GM19193 (cell line): ENCODE measurements around the gene TBC1D8.

Source experiments
- POLR2A ChIP-seq: IDR thresholded peaks from 4 replicates; pipeline ENCODE4 v1.6.1; 2011; ENCODE audit not compliant: insufficient read depth, insufficient read length; ENCODE audit errors: extremely low read depth

Gene TBC1D8

DNA sequence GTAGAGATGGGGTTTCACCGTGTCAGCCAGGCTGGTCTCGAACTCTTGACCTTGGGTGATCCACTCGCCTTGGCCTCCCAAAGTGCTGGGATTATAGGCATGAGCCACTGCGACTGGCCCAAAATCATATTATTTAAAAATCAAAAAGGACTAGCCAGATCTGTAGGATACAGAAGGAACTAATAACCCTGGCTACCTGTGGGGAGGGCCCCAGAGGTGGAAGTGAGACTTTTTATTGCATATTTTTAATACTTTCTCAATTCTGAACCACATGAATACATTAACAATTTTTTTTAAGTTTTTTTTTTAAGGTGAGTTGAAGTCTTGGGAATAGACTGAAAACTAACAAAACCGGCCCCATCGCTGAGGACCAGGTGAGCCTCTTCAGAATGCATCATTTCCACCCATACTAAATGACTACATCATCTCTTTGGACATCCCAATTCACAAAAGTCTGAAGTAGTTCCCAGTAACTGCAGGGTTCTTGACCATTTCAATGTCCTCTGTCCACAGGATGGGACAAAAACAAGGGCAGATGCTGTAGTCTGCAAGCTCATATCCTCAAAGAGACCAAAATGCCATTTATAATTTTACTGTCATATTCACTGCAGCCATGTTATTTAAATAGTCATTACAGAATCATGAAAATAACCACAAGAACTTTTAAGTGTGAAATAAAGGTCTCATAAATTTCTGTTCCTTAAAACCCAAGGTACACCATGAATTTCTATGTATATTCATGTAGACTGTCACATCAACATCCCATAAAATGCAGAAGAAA lies 127.7 kb downstream of the TBC1D8 start:
- no peak for TF ChIP-seq POLR2A

DNA sequence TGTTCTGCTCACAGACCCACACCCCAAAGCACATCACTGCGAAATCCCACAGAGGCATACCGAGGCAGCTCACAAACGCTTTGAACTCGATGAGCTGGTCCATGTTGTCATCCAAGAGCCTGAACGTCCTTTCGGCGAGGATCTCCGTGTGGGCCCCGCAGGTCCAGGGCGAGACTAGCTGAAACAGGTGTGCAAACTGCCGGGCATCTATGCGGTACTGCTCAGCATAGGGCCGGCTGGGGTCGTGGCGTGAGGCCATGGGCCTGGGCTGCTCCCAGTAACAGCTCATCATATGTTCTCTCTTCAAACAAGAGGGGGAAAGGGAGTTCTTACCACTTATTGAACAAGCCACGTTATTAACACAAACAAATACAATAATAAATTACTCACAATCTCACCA lies 129.0 kb downstream of the TBC1D8 start:
- no peak for TF ChIP-seq POLR2A

DNA sequence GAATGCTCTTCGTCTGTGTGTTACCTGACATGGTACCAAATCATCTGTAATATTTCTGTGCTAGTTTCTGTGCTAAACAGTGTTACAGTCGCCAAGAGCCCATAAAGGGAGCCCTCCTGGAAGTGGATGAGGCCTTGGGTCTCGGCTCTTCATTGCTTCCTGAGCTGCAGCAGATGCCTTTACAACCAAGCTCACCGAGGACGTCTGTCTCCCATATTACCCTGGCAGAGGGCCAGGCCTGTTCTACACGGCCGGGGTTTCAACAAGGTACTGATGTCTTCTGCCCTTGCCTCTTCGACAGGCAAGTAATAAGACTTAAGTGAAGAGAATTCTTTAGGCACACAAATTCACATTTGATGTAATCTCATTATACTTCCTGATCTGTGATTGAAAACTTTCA lies 132.2 kb downstream of the TBC1D8 start:
- no peak for TF ChIP-seq POLR2A

DNA sequence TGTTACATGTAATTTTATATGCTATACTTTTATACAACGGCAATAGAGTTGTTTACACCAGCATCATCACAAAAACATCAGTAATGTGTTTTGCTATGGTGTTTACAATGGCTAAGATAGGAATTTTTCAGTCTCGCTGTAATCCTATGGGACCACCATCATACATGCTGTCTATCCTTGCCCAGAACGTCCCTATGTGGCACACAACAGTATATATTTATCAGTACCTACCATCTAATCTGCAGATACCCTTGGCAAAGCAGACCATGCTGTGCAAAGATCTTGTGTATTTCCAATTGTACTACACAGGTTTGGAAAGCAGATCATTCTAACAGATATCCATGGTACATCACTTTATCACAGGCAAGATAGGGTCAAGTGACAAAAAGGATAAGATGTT lies 133.8 kb downstream of the TBC1D8 start:
- TF ChIP-seq POLR2A, result no peak

DNA sequence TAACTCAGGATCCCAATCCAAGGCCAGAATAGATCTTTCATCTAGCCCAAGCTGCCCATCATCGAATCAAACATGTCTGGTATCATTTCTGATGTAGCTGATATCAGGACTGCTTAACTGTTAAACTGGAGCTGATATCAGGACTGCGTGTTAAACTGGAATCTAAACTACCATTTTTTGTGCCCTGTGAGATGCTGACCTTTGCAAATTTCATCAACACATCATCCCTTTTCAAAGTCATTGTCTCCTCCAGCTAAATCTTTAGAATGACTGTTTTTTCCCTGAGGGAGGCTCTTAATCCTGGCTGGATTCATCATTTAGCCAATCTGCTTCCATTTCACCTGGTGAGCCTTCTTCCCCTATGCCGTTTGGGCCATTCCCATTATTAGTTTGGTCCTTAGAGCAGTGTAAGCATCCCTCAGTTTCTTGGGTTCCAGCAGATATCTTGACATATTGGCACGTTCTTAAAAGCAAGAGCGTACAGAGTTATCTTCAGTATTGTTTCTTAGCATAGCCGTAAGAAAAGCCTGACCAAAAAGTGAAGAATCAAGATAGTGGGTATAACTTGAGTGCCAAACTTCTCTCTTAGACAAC lies 136.8 kb downstream of the TBC1D8 start:
- no peak for TF ChIP-seq POLR2A

DNA sequence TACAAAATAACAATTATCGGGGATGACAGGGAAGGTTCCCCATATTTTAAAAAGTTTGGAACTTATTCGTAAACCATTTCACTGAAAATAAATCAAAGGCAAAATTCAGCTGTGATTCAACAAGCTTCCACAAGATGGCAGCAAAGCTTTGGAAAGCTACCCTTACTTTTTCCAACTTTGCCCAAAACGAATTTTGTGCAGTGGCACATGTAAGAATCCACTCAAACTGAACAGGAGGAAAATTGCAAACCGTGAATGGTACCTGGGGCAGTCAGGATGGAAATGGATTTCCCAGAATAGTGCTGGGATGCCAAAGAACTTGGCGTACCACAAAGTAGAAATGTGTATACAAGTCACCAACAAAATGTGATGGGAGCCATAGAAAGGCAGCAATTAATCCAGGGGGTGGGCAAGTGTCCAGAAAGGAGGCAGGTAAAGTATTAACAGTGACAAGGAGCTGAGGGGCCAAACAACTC lies 138.4 kb downstream of the TBC1D8 start:
- TF ChIP-seq POLR2A, result no peak

DNA sequence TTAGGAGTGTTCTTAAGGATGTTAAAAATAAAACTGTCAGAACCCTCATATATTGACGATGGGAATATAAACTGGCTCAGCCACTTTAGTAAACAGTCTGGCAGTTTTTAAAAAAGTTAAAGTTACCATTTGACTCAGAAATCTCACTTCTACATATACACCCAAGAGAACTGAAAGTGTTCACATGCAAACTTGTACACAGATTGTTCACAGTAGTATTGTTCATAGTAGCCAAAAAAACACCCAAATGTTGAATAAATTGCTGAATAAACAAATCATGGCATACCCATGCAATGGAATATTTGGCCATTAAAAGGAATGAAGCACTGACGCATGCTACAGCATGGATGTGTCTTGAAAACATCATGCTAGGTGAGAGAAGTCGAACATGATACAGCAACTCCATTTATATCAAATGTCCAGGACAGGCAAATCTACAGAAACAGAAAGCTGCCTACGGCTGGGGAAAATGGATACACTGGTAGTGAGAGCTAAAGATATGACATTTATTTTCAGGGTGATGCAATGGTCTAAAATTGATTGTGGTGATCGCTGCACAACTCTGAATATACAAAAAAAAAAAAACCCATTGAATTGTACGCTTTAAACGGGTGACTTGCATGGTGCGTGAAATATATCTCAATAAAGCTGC lies 139.0 kb downstream of the TBC1D8 start:
- TF ChIP-seq POLR2A, result no peak

DNA sequence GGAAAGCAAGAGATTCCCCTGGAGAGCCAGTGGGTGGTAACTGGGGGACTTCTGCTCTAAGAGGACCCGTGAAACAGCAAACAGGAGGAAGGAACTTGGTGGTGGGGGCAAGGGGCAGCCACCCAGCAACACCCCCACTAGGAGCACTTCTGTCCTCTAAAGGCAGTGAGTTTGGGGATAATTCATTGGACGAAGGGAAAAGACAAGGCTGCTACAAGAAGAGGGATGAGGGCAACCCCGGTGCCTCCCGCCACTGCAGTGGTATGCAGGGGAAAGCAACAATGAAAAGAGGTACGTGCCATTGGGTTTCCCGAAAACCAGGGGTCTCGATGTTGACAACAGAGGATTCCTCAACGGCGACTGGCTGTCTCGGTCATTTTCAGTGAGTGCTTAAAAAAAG lies 140.0 kb downstream of the TBC1D8 start:
- no peak for TF ChIP-seq POLR2A

DNA sequence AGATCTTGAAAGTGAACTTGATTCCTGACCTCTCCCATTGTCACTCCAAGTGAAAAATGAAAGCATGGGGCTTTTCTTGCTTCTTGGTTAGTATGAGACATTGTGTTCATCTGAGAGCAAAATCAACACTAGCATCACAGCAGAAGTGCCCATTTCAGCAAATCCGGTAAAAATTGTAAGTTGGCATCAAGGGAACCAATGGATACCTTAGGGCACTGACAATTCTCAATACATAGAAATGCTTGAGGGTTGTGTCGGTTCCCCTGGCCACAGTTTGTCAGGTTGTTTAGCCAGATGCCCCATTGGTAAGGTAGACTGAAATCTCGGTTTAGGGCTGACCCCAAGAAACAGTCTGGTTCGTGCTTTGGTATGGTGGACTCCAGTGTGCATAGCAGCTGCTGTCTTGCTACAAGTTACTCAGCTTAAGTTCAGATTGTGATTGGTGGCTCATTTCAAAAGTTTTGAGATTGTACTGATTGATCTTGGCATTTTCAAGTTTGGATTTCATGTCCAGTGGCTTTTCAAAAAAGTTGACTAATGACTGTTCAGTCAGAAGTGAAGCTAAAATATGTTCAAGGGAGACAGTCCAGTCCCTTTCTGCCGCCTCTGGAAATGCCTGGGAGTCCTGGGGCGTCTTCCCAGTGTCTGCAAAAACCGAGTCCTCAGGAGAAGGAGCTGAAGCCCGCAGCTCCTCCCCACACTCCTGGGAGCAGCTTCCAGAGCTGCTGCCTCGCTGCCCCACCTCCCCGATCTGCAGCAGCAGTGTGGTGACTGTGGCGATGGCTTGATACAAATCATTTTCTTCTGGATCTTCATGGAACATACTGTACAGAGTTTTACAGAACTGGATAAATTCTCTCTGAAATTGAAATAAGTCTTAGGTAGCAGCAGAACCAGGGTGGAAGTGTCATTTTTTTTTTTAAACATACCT lies 143.5 kb downstream of the TBC1D8 start:
- TF ChIP-seq POLR2A, result peak; percentile 38

DNA sequence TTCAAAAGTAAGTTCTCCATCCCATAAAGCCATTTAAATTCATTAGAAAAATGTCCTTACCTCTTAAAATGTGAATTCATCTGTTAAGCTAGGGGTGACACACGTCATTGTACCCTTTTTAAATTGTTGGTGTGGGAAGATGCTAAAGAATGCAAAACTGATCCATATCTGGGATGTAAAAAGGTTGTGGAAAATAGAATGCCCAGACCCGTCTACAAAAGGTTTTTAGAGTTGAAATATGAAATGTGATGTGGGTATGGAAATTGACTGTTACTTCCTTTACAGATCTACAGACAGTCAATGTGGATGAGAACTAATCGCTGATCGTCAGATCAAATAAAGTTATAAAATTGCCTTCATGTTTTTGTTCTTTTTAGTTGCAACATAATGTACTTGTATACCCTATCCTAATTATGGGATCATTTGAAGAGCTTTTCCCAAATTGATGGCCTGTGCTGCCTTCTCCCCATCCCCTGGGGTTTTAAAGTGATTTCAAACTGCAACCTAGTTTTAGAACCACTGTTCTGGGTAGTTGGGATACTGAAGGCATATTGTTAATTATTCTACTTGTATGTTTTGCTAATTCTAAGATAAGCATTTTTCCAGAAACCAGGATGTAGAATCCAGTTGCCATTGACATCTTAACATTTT lies 145.0 kb downstream of the TBC1D8 start:
- TF ChIP-seq POLR2A, result no peak

DNA sequence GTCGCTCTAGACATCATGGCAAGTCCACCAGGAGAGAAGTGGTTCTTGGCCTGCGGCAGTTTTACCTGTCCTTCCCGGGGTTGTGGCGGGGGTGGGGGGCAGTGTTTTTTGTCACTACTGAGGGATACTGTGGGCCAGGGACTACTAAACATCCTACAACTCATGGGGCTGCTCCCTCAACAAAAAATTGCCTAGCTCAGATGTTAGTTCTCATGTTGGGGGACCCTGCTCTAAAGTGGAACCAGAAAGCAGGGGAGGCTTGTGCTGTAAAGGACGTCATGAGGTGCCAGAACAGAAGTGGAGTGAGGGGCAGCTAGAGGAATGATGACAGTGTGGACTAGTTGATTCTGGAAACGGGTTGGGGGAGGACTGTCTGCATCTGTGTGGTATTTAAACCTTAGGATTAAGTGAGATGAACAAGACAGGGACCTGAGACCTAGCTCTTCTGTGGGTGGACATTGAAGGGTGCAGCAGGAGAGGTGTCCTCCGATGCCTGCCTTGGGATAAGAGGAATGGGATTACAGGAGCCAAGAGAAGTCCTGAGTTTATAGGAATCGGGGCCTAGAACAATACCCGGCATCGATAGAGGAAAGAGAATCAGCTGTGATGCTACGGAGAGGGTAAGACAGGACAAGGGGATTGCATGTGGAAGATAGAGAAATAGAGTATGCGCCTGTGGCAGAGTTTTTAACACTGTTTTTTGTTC lies 146.4 kb downstream of the TBC1D8 start:
- TF ChIP-seq POLR2A, result no peak

DNA sequence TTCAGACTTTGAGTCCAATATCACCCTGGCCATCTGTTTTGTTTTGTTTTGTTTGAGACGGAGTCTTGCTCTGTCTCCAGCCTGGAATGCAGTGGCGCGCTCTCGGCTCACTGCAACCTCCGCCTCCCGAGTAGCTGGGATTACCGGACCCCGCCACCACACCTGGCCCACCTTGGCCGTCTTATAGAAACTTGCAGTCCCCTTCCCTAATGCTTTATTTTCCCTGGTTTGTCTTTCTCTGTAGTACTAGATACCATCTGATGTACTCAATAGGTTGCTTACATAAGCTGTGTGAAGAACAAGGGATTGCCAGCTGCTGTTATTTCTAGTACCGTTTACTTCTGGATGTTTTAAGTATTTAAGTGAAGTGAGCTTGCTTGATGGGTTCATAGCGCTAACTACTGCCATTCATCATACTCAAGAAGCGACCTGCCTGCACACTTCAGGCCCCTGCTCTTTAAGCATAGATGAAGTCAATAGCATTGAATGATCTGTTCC lies 147.9 kb downstream of the TBC1D8 start:
- no peak for TF ChIP-seq POLR2A

DNA sequence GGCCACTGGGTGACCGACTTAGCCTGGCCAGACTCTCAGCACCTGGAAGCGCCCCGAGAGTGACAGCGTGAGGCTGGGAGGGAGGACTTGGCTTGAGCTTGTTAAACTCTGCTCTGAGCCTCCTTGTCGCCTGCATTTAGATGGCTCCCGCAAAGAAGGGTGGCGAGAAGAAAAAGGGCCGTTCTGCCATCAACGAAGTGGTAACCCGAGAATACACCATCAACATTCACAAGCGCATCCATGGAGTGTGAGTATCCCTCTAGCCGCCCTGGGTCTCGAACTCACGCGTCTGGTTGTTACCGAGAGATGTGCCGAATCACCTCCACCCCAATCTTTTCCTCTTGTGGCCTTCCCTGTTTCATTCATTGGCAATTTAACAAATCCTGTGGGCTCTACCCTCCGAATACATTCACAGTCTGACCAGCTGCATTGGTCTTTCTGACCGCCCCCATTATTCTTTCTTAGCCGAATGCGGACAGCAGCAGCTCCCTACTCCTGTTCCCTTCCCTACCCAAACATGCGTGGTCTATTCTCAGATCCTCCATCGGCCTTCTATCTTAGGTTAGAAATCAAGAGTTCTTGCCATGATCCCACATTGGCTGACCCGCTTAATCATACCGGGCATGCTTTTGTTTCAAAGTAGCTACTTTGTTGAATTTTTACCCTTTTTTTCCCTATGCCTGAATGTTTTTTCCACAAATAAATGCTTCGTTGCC lies 148.5 kb downstream of the TBC1D8 start:
- TF ChIP-seq POLR2A, result no peak
